Midbrain (tissue), 1 donor: ENCODE results near the gene ENOX1.

Experiments
- DNase-seq: peaks from one replicate; lab custom pipeline; 2025; lab: John Stamatoyannopoulos, UW

The ENOX1 gene

DNA sequence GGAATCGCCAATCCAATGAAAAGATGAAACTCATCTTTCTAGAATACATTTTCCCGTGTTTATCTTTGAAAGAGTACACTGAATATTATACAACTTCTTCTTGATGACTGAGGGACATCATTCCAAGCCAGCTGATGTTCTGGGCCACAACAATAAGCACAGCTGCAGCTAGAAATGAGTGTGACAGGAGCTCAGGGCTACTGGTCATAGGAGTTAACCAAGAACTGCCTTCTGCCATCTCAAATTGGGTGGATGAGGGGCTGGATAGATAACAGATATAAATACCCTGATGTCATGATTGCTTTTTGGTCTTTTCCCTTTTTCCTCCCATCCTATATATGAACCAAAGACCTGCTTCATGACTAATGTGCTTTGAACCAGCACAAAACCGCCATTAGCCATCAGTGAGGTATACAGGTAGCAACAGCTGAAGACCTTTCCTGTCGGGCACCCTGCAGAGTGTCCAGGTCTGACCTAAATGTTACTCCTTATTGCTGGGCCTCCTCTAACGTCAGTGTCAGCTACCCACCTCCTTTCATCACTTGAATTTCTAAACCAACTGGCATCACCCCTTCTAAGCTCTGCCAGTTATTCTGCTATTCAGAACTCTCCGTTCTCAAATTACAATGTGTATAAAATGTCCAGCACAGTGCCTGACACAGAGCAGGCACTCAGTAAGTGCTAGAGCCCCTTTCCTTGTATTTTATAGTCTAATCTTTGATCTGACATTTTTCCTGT is 178.2 kb downstream of the ENOX1 start:
- DNase-seq = no peak

- no peak for DNase-seq
These were observed 189.2 kb downstream of the ENOX1 start for GRCh38 chr13:43597599-43597945.

- DNase-seq = no peak
These were observed 189.7 kb downstream of the ENOX1 start for GRCh38 chr13:43596924-43597598.

DNA sequence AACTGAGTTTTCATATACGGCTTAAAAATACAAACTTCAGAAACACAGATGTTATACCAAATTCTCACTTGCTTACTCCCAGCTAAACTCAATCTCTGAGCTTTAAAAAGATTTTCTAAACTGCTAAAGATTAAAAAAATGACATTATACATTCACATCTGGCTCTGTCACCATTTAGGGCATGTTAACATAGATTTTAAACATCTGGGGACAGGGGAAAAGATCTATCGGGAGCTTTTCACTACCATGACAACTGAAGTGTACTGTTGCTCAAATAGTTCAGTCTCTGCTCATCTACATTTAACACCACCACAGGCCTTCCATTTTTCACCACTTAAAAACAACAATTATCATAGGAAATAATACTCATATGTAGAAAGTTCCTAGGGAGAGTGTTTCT is 190.8 kb downstream of the ENOX1 start:
- DNase-seq = no peak

- DNase-seq = no peak
These were observed 199.4 kb downstream of the ENOX1 start for GRCh38 chr13:43587376-43587775.

GRCh38 chr13:43584751-43585150 is 202.0 kb downstream of the ENOX1 start:
- no peak for DNase-seq

- no peak for DNase-seq
These were observed 203.5 kb downstream of the ENOX1 start for GRCh38 chr13:43583321-43583720.

GRCh38 chr13:43580280-43580679 is 206.5 kb downstream of the ENOX1 start:
- DNase-seq = no peak

- DNase-seq = peak; percentile 52
These were observed 207.5 kb downstream of the ENOX1 start for GRCh38 chr13:43579321-43579720.

DNA sequence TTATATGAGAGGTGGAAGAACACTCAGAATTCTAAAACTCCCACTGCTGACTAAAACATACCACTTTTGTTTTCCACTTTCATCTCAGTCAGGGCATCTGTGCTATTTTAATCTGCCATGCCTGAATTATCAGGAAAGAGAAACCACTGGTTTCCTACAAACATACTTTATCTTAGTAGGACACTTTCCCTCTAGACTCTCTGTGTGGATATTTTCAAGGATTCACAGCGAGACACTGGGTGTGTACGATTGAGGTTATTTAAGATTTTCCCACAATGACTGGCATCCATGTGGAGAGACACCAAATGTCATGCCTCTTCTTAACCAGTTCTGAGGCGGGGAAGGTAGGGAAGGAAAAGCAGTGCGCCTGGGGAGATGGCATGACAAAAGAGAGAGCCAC is 212.2 kb downstream of the ENOX1 start:
- no peak for DNase-seq

- DNase-seq = peak; percentile 20
These were observed 212.8 kb downstream of the ENOX1 start for GRCh38 chr13:43573802-43574514.

GRCh38 chr13:43573361-43573740 is 213.4 kb downstream of the ENOX1 start:
- no peak for DNase-seq

DNA sequence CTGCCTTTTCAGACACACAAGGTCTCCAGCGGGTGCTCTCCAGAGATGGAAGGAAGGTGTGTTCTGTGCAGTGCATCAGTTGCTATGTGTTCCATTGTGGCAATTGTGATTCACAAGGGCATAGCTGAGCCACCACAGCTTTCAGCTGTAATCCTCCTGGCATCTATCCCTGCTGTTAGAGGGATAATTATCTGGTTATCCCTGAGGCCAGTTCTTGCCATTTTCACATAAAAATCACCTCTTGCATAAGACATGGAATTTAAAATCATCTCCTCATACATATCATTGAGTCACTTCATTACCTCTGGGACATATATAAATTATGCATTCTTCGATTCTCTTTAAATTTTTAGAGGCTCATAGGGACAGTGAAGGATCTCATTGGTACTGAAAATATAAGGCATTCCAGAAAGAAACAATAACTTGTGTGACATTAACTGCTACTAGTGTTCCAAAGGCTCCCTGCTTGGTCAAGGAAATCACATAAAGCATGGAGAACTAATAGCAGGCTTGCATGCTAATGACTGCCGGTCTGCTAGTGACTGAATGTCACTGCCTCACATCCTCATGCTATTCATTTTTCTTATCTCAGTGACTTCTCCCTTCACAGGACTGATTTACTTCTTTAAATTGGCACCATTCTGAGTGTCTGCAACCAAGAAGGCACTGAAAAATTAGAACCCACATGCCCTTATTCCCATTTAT is 214.0 kb downstream of the ENOX1 start:
- DNase-seq = no peak

DNA sequence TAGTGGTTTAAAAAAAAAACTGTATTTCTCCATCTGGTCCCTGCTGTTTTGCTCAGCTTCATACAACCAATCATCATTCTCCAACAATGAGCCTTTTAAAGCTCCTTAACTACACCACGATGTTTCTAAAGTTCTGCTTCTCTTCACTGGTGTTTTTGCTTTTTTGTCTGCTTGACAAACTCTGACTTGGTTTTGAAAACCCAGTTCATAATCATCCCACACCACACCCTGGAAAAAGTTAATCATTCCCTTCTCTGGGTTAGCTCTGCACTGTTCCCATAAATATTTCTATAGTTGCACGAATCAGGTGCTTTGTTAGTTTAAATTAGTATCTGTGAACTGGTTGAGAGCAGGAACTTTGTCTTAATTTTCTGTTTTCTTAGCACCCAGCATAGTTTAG is 217.1 kb downstream of the ENOX1 start:
- no peak for DNase-seq

DNA sequence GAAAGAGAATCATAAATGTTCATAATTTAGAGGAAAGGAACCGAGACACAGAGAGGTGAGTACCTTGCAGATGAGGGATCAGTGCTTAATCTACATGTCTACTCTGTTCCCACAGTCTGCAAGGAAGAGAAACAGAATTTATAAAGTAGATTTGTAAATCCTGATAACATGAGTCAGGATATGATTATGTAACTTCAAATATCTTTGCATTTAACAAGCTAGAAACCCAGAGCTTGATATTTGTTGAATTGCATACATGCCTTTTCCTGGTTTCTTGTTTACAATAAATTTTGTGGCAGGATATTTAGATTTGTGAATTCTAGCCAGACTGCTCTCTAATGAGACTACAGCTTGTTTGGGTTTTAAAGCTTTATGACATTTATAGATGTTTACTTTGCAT is 219.2 kb downstream of the ENOX1 start:
- no peak for DNase-seq

GRCh38 chr13:43564952-43565351 is 221.8 kb downstream of the ENOX1 start:
- no peak for DNase-seq

GRCh38 chr13:43561081-43561480 is 225.7 kb downstream of the ENOX1 start:
- no peak for DNase-seq

- no peak for DNase-seq
These were observed 227.8 kb downstream of the ENOX1 start for GRCh38 chr13:43558939-43559338.

GRCh38 chr13:43558326-43558725 is 228.4 kb downstream of the ENOX1 start:
- DNase-seq = no peak

- DNase-seq = no peak
These were observed 231.1 kb downstream of the ENOX1 start for GRCh38 chr13:43555667-43556066.

- no peak for DNase-seq
These were observed 234.8 kb downstream of the ENOX1 start for GRCh38 chr13:43551897-43552456.

GRCh38 chr13:43546816-43547215 is 240.0 kb downstream of the ENOX1 start:
- DNase-seq = no peak
